T-helper 2 cell treated with Interferon-gamma antibody and Interleukin-4, amounts not matched to agents 100 ng/mL and 5 ng/mL, for 36 hours (primary cell): ENCODE data around the gene ZNF775. TPM values are rescaled to one million over a fixed set of nuclear protein-coding genes. Genes with fewer than 3 reads are reported as not detected.

Experiments used
- intact Hi-C: fragments of 100-400 bp; cut with micrococcal nuclease; formaldehyde crosslinking; loops from one replicate; pipeline ENCODE4 v1.15.1; 2023
- total RNA-seq: library from RNA; stranded (reverse); gene quantifications from 2 replicates; pipeline ENCODE4 v1.2.3, GENCODE V29; 2022

ZNF775 gene
- total RNA-seq, 1 donor from 2014 or later = 4.2 TPM

- intact Hi-C loops = no loop called here
Observed at GRCh38 chr7:150400008-150400787, 21.1 kb downstream of the ZNF775 start.

GRCh38 chr7:150400788-150401423 lies 21.8 kb downstream of the ZNF775 start:
- intact Hi-C loops = no loop called here

- intact Hi-C loops = no loop called here
Observed at GRCh38 chr7:150401424-150401790, 22.3 kb downstream of the ZNF775 start.

- intact Hi-C loops = no loop called here
Observed at GRCh38 chr7:150401861-150402631, 22.9 kb downstream of the ZNF775 start.

- intact Hi-C loops = no loop called here
Observed at GRCh38 chr7:150402671-150403321, 23.7 kb downstream of the ZNF775 start.

GRCh38 chr7:150403376-150404171 lies 24.4 kb downstream of the ZNF775 start:
- intact Hi-C loops = loop anchor here (2.0 kb wide), 2 partner anchors 35 to 81 kb away; partner anchors contain the start of genes ACTR3C, LRRC61 and REPIN1

- intact Hi-C loops = loop anchor here (2.0 kb wide), 2 partner anchors 35 to 81 kb away; partner anchors contain the start of genes ACTR3C, LRRC61 and REPIN1
Observed at GRCh38 chr7:150404172-150404804, 25.2 kb downstream of the ZNF775 start.

- intact Hi-C loops = loop anchor here (1.0 to 2.0 kb wide), 5 partner anchors 16 to 82 kb away; partner anchors contain the start of genes ACTR3C, LRRC61, REPIN1 and ZNF775
Observed at GRCh38 chr7:150404805-150405583, 25.9 kb downstream of the ZNF775 start.

GRCh38 chr7:150405584-150406311 lies 26.6 kb downstream of the ZNF775 start:
- intact Hi-C loops = loop anchor here (1.0 to 2.0 kb wide), 5 partner anchors 16 to 83 kb away; partner anchors contain the start of genes ACTR3C, LRRC61, REPIN1 and ZNF775

- intact Hi-C loops = no loop called here
Observed at GRCh38 chr7:150406312-150406566, 27.1 kb downstream of the ZNF775 start.

GRCh38 chr7:150406567-150407421 lies 27.7 kb downstream of the ZNF775 start:
- intact Hi-C loops = no loop called here

- intact Hi-C loops = no loop called here
Observed at GRCh38 chr7:150407588-150408392, 28.7 kb downstream of the ZNF775 start.

GRCh38 chr7:150408393-150409299 lies 29.5 kb downstream of the ZNF775 start:
- intact Hi-C loops = no loop called here

- intact Hi-C loops = no loop called here
Observed at GRCh38 chr7:150409300-150410030, 30.3 kb downstream of the ZNF775 start.

- intact Hi-C loops = no loop called here
Observed at GRCh38 chr7:150410131-150410530, 31.0 kb downstream of the ZNF775 start.
